Upper lobe of left lung (tissue), 6 donors: Measurements from ENCODE around the gene GNG8. TPM values are rescaled to one million over a fixed set of nuclear protein-coding genes. Genes with fewer than 3 reads are reported as not detected.

Experiments
- ATAC-seq, 2 donors: fragments of 200-7000 bp; cut with Tn5 transposase; one replicate each; pipeline ENCODE4 v1.9.1; 2022; ENCODE audit warnings: mild to moderate bottlenecking in 2 of 2, moderate library complexity in 2 of 2; ENCODE audit not compliant: low FRiP score in 2 of 2
- DNase-seq, 2 donors: peaks; one replicate each; pipeline ENCODE4 v3.0.0-alpha.2; 2019 to 2020
- H3K27ac ChIP-seq, 4 donors: fragments of 200-600 bp; sonication (generic); one replicate each; pipeline ENCODE4 v1.5.1; 2016 to 2019
- H3K27me3 ChIP-seq, 4 donors: fragments of 200-600 bp; sonication (generic); one replicate each; pipeline ENCODE4 v1.5.1; 2017 to 2019
- H3K36me3 ChIP-seq, 4 donors: fragments of 200-600 bp; sonication (generic); one replicate each; pipeline ENCODE4 v1.5.1; 2016 to 2019
- H3K4me1 ChIP-seq, 4 donors: fragments of 200-600 bp; sonication (generic); one replicate each; pipeline ENCODE4 v1.5.1; 2018 to 2019
- H3K4me3 ChIP-seq, 4 donors: fragments of 200-600 bp; sonication (generic); one replicate each; pipeline ENCODE4 v1.5.1; 2017 to 2019; ENCODE audit warnings: mild to moderate bottlenecking in 2 of 4, moderate library complexity in 1 of 4
- H3K9me3 ChIP-seq, 4 donors: fragments of 200-600 bp; sonication (generic); one replicate each; pipeline ENCODE4 v1.5.1; 2018 to 2019
- EP300 ChIP-seq, 4 donors: sonication (generic); formaldehyde crosslinking; IDR thresholded peaks; one replicate each; pipeline ENCODE4 v1.5.1; 2017; ENCODE audit warnings: antibody characterized with exemption in 4 of 4, control low read depth in 2 of 4
- POLR2A ChIP-seq, 4 donors: fragments of 450-650 bp; IDR thresholded peaks; one replicate each; pipeline ENCODE4 v1.5.1; 2016 to 2017; ENCODE audit warnings: antibody characterized with exemption in 4 of 4, mild to moderate bottlenecking in 2 of 4
- POLR2AphosphoS5 ChIP-seq, 2 donors: sonication (generic); formaldehyde crosslinking; IDR thresholded peaks; one replicate each; pipeline ENCODE4 v1.5.1; 2017; ENCODE audit warnings: antibody characterized with exemption in 2 of 2
- WGBS, 2 donors: methylation state at CpG; one replicate each; pipeline ENCODE4 v1.1.5; 2017 to 2018; 5-methylcytosine and 5-hydroxymethylcytosine counted together
- total RNA-seq, 6 donors: library from RNA; depleted of rRNA in 4 of 6; stranded (reverse); fragments of >200 nt in 4 of 6; gene quantifications; one replicate each; pipeline versions ENCODE4 v1.1.0 to v1.2.1, GENCODE V29; 2016 to 2021
- TF ChIP-seq, protein P1 (sequence below), 6 experiments: fragments of 450-650 bp in 4 of 6; fragments of 200-600 bp in 2 of 6; sonication (generic) in 2 of 6; IDR thresholded peaks; one replicate each; pipeline ENCODE4 v1.5.1; 2016 to 2019; ENCODE audit warnings: antibody characterized with exemption in 6 of 6
- donor health status: DM: no; HTN: no; CAD: no; lungs with moderate emphysema.
- donor health status: DM: no; HTN: yes; CAD: no; lungs with severe emphysema.

GNG8 gene
- total RNA-seq, result not detected

DNA sequence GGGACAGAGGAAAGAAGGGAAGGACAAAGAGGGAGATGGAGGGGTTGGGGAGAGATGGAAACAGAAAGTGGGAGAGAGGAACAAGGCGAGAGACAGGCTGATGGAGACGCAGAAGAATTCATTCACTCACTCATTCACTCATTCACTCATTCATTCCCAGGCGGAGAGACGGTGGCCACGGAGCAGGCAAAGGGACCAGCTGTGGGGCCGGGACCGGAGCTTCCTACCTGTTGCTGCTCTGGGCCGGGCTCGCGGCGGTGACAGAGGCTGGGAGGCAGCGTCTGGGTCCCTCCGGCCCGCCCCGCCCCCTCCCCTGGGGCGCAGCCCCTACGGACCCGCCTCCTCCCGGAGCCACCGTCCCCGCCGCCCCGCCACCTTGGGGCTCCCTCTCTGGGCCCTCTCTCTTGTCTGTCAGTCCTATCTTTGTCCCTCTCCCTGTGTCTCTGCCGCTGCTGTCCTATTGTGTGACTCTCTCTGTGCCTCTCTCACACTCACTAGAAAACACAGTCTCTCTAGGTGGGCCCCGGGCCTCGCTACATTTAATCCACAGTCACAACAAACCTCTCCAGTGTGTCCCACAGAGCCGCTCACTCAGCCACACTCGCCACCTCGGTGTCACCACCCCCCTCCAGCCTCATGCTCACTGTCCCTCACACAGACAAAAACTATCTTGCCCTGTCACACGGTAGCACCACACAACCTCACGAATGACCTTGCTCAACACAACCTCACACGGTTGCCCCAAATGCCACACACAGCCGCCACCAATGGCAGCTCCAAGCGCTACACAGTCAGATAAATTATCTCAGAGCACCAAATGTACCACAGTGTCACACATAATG, at the start of gene GNG8:
GNG8 (minus strand) TSS at position 283 of the 842 bp plus-strand sequence. CDS start 1,520 bp downstream, outside the sequence.
- peaks cover 0 to 15% (median 0%) of the 10 kb centered on the region in 4 donors for H3K27me3 ChIP-seq
- no peak within 1 kb of the TSS for H3K4me3 ChIP-seq
- H3K9me3 ChIP-seq, result no peaks in the 10 kb centered on the region
- no peaks in the 10 kb centered on the region for H3K36me3 ChIP-seq
- WGBS, 2 donors, result 26 to 38% methylated on average over 18 to 31 of the region's 34 CpGs
- peaks cover 33 to 49% (median 38%) of the 10 kb centered on the region in 4 donors for H3K4me1 ChIP-seq
- H3K27ac ChIP-seq, result no peak within 1 kb of the TSS
- peak in 1 of 2 donors; percentile 83 for DNase-seq
- no peak for TF ChIP-seq POLR2AphosphoS5 (IDR thresholded peaks at IDR 0.05)
- TF ChIP-seq POLR2A (IDR thresholded peaks at IDR 0.05), result no peak
- no peak for TF ChIP-seq EP300 (IDR thresholded peaks at IDR 0.05)
- TF ChIP-seq, protein P1, sequence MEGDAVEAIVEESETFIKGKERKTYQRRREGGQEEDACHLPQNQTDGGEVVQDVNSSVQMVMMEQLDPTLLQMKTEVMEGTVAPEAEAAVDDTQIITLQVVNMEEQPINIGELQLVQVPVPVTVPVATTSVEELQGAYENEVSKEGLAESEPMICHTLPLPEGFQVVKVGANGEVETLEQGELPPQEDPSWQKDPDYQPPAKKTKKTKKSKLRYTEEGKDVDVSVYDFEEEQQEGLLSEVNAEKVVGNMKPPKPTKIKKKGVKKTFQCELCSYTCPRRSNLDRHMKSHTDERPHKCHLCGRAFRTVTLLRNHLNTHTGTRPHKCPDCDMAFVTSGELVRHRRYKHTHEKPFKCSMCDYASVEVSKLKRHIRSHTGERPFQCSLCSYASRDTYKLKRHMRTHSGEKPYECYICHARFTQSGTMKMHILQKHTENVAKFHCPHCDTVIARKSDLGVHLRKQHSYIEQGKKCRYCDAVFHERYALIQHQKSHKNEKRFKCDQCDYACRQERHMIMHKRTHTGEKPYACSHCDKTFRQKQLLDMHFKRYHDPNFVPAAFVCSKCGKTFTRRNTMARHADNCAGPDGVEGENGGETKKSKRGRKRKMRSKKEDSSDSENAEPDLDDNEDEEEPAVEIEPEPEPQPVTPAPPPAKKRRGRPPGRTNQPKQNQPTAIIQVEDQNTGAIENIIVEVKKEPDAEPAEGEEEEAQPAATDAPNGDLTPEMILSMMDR (IDR thresholded peaks at IDR 0.05), result no peak
- ATAC-seq, result no peak

DNA sequence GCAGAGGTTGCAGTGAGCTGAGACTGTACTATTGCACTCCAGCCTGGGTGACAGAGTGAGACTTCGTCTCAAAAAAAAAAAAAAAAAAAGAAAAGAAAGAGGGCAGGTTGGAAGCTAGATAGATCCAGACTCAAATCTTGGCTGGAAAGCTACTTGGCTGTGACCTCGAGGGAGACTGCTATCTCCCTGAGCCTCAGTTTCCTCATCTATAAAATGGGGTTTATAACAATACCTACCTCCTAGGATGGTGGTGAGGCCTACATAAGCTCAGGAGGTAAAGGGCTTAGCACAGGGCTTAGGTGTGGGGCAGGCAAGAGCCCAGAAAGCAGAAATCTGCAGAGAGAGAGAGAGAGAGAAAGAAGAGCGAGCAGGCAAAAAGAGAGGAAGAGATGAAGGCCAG, 49.2 kb upstream of the GNG8 start:
- Histone ChIP-seq H3K36me3 (peaks cover 11 to 100% (median 86%) of the 10 kb centered on the region in 4 donors), H3K4me1 (no peaks in the 10 kb centered on the region), H3K27me3 (no peaks in the 10 kb centered on the region), H3K27ac (no peak overlapping the region), H3K9me3 (no peaks in the 10 kb centered on the region), H3K4me3 (no peak overlapping the region)
- DNase-seq (no peak), ATAC-seq (no peak)
- TF ChIP-seq, protein P1 (IDR thresholded peaks at IDR 0.05), result no peak
- no peak for TF ChIP-seq POLR2A (IDR thresholded peaks at IDR 0.05)
- no peak for TF ChIP-seq POLR2AphosphoS5 (IDR thresholded peaks at IDR 0.05)
- no peak for TF ChIP-seq EP300 (IDR thresholded peaks at IDR 0.05)
- WGBS, 2 donors, result 92% methylated on average over 3 of the region's 3 CpGs

DNA sequence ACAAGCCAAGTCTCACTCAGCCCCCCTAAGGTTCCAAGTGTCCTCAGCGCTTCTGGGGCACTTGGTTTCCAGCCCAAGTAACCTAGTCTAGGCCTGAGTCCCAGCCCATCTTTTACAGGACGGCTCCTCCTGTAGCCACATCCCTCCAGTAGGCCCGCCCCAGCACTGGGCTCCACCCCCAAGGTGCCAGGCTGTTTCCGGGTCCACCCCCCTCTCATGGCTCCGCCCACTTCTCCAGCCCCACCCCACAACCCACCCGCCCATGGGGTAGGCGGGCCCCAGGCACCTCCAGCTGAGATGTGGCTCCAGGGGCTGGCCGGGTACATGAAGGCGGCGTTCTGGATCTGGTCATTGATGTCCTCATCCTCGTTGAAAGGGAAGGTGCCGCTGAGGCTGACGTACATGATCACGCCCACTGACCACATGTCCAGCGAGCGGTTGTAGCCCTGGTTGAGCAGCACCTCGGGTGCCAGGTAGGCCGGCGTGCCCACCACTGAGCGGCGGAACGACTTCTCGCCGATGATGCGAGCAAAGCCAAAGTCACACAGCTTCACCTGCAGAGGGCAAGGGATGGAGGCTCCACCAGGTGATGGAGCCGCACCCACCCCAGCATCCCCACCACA, 42.2 kb upstream of the GNG8 start:
- Histone ChIP-seq H3K4me3 (no peak overlapping the region), H3K36me3 (peaks cover 12 to 100% (median 77%) of the 10 kb centered on the region in 4 donors), H3K4me1 (no peaks in the 10 kb centered on the region), H3K27me3 (no peaks in the 10 kb centered on the region), H3K27ac (no peak overlapping the region), H3K9me3 (no peaks in the 10 kb centered on the region)
- ATAC-seq (peak; percentile 31 to 41), DNase-seq (peak in 1 of 2 donors; percentile 74)
- no peak for TF ChIP-seq POLR2AphosphoS5 (IDR thresholded peaks at IDR 0.05)
- WGBS, 2 donors, result 78 to 89% methylated on average over 9 to 26 of the region's 26 CpGs

DNA sequence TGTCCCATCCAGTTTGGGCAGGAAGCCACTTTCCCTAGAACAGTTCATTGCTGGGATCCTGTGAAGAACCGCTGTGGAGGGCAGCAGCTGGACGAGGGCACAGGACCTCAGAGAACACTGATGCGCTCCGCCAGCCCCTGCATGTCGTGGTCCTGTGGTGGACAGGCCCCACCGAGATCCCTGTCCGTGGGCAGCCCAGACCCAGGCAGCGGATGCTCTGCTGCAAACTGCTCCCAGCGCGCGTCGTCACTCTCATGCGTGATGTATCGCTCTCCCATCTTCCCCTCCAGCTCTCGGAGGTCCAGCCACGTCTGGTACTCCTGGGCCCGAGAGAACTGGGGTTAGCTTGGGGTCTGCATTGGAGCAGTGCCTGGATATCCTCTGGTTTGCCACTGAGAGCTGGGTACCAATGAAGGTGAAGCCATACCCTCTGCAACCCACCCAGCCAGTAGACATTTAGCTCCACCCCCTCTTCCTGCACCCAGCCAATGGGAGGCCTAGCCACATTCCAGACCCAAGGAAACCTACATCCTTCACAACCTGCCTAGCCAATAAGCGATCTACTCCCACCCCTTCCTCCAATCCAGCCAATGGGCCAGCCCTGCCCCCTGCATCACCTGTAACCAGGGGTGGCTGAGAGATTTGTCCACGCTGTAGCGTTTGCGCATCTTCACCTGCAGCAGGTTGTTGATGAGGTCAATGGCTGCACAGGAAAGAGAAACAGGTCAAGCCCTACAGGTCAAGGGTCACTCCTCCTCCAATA, 38.6 kb upstream of the GNG8 start:
- H3K4me1 ChIP-seq, result no peaks in the 10 kb centered on the region
- H3K9me3 ChIP-seq, result no peaks in the 10 kb centered on the region
- H3K36me3 ChIP-seq, result peaks cover 4 to 73% (median 55%) of the 10 kb centered on the region in 4 donors
- WGBS, 2 donors, result 90 to 95% methylated on average over 7 to 16 of the region's 21 CpGs
- H3K27me3 ChIP-seq, result no peaks in the 10 kb centered on the region
- H3K4me3 ChIP-seq, result no peak overlapping the region
- no peak overlapping the region for H3K27ac ChIP-seq
- no peak for DNase-seq
- TF ChIP-seq POLR2A (IDR thresholded peaks at IDR 0.05) (no peak), POLR2AphosphoS5 (IDR thresholded peaks at IDR 0.05) (no peak), EP300 (IDR thresholded peaks at IDR 0.05) (no peak)
- TF ChIP-seq, protein P1 (IDR thresholded peaks at IDR 0.05), result no peak
- ATAC-seq, result peak in 1 of 2 donors; percentile 13

DNA sequence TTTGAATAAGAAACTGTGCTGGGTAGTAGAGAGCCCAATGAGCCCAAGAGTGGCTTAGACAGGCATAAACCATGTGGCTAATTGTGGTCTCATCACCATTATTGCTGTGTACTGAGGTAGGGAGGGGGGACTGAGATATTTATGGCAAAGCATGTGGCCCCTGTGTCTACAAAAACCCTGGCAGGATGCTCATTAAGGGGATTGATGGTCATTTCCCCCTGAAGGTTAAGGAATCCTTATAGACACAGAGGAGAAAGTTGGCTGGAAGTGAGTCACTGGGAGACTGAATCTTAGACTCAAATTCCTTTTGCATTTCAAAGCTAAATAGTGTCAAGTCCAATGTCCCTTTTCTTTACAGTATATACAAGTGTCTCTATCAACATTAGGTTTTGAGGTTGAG, 34.8 kb upstream of the GNG8 start:
- H3K36me3 ChIP-seq, result peaks cover 0 to 35% (median 26%) of the 10 kb centered on the region in 4 donors
- H3K27me3 ChIP-seq, result no peaks in the 10 kb centered on the region
- ATAC-seq (no peak), DNase-seq (no peak)
- H3K27ac ChIP-seq, result no peak overlapping the region
- no peaks in the 10 kb centered on the region for H3K9me3 ChIP-seq
- TF ChIP-seq, protein P1 (IDR thresholded peaks at IDR 0.05), result no peak
- TF ChIP-seq POLR2AphosphoS5 (IDR thresholded peaks at IDR 0.05) (no peak), POLR2A (IDR thresholded peaks at IDR 0.05) (no peak), EP300 (IDR thresholded peaks at IDR 0.05) (no peak)
- no peaks in the 10 kb centered on the region for H3K4me1 ChIP-seq
- no peak overlapping the region for H3K4me3 ChIP-seq
